ENCODE data around the gene ATP9B. TPM values are rescaled to one million over a fixed set of nuclear protein-coding genes. Genes with fewer than 3 reads are reported as not detected.

Gene ATP9B
- total RNA-seq, 2 donors from 2014 or later = 29.1 to 38.1 TPM

GRCh38 chr18:79106084-79106483 lies 36.9 kb downstream of the ATP9B start:
- Mint-ChIP-seq H3K27ac (no peak overlapping the region), H3K9me3 (no peaks in the 10 kb centered on the region)

GRCh38 chr18:79107886-79108285 lies 38.7 kb downstream of the ATP9B start:
- Histone ChIP-seq H3K27me3 (ENCODE audit: control insufficient read depth, insufficient read depth, low read length, poor library complexity, severe bottlenecking) (no peaks in the 10 kb centered on the region), H3K9ac (ENCODE audit: extremely low read depth, low read length, poor library complexity, severe bottlenecking) (no peak overlapping the region), H3K4me3 (ENCODE audit: low read length) (no peak overlapping the region), H3K4me1 (ENCODE audit: control insufficient read depth, insufficient read depth, low read length) (no peaks in the 10 kb centered on the region), H3K27ac (ENCODE audit: low read depth, low read length) (no peak overlapping the region), H3K9me3 (ENCODE audit: control insufficient read depth, low read length) (no peaks in the 10 kb centered on the region), H3K36me3 (ENCODE audit: control insufficient read depth, insufficient read depth, low read length) (no peaks in the 10 kb centered on the region)
- Mint-ChIP-seq H3K9me3 (no peaks in the 10 kb centered on the region), H3K27ac (no peak overlapping the region), H3K4me3 (no peak overlapping the region), H3K4me1 (peaks cover 3% of the 10 kb centered on the region), H3K27me3 (ENCODE audit: insufficient read depth) (no peaks in the 10 kb centered on the region), H3K36me3 (ENCODE audit: low read depth) (no peaks in the 10 kb centered on the region)
- WGBS, 2 experiments (ENCODE audit: insufficient coverage in 1 of 2, insufficient read length in 1 of 2) = 79 to 97% methylated on average over 3 to 4 of the region's 4 CpGs
- TF ChIP-seq, protein P1, sequence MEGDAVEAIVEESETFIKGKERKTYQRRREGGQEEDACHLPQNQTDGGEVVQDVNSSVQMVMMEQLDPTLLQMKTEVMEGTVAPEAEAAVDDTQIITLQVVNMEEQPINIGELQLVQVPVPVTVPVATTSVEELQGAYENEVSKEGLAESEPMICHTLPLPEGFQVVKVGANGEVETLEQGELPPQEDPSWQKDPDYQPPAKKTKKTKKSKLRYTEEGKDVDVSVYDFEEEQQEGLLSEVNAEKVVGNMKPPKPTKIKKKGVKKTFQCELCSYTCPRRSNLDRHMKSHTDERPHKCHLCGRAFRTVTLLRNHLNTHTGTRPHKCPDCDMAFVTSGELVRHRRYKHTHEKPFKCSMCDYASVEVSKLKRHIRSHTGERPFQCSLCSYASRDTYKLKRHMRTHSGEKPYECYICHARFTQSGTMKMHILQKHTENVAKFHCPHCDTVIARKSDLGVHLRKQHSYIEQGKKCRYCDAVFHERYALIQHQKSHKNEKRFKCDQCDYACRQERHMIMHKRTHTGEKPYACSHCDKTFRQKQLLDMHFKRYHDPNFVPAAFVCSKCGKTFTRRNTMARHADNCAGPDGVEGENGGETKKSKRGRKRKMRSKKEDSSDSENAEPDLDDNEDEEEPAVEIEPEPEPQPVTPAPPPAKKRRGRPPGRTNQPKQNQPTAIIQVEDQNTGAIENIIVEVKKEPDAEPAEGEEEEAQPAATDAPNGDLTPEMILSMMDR (conservative IDR thresholded peaks at IDR 0.05) = no peak
- no peak for DNase-seq

More at GRCh38 chr18:79106084-79106483, 36.9 kb downstream of the ATP9B start:
- Histone ChIP-seq H3K9me3 (ENCODE audit: control insufficient read depth, low read length) (no peaks in the 10 kb centered on the region), H3K4me1 (ENCODE audit: control insufficient read depth, insufficient read depth, low read length) (no peaks in the 10 kb centered on the region), H3K27me3 (ENCODE audit: control insufficient read depth, insufficient read depth, low read length, poor library complexity, severe bottlenecking) (no peaks in the 10 kb centered on the region), H3K36me3 (ENCODE audit: control insufficient read depth, insufficient read depth, low read length) (no peaks in the 10 kb centered on the region), H3K4me3 (ENCODE audit: low read length) (no peak overlapping the region), H3K9ac (ENCODE audit: extremely low read depth, low read length, poor library complexity, severe bottlenecking) (no peak overlapping the region), H3K27ac (ENCODE audit: low read depth, low read length) (no peak overlapping the region)
- peaks cover 6% of the 10 kb centered on the region for H3K36me3 Mint-ChIP-seq (ENCODE audit: low read depth)
- H3K4me3 Mint-ChIP-seq = no peak overlapping the region
- 92 to 94% methylated on average over 3 to 5 of the region's 5 CpGs for WGBS, 2 experiments (ENCODE audit: insufficient coverage in 1 of 2, insufficient read length in 1 of 2)
- no peak for DNase-seq
- peaks cover 3% of the 10 kb centered on the region for H3K4me1 Mint-ChIP-seq
- TF ChIP-seq, protein P1 (conservative IDR thresholded peaks at IDR 0.05) = no peak
- no peaks in the 10 kb centered on the region for H3K27me3 Mint-ChIP-seq (ENCODE audit: insufficient read depth)

GRCh38 chr18:79108549-79109215 lies 39.5 kb downstream of the ATP9B start:
- Histone ChIP-seq H3K27ac (ENCODE audit: low read depth, low read length) (no peak overlapping the region), H3K36me3 (ENCODE audit: control insufficient read depth, insufficient read depth, low read length) (peaks cover 4% of the 10 kb centered on the region), H3K27me3 (ENCODE audit: control insufficient read depth, insufficient read depth, low read length, poor library complexity, severe bottlenecking) (no peaks in the 10 kb centered on the region), H3K9me3 (ENCODE audit: control insufficient read depth, low read length) (no peaks in the 10 kb centered on the region), H3K4me3 (ENCODE audit: low read length) (no peak overlapping the region), H3K9ac (ENCODE audit: extremely low read depth, low read length, poor library complexity, severe bottlenecking) (no peak overlapping the region), H3K4me1 (ENCODE audit: control insufficient read depth, insufficient read depth, low read length) (no peaks in the 10 kb centered on the region)
- DNase-seq = no peak
- H3K4me1 Mint-ChIP-seq = peaks cover 3% of the 10 kb centered on the region
- TF ChIP-seq, protein P1 (conservative IDR thresholded peaks at IDR 0.05) = no peak
- no peak overlapping the region for H3K4me3 Mint-ChIP-seq
- 87 to 98% methylated on average over 4 to 7 of the region's 7 CpGs for WGBS, 2 experiments (ENCODE audit: insufficient coverage in 1 of 2, insufficient read length in 1 of 2)
- H3K36me3 Mint-ChIP-seq (ENCODE audit: low read depth) = peaks cover 4% of the 10 kb centered on the region
- no peaks in the 10 kb centered on the region for H3K9me3 Mint-ChIP-seq
- no peaks in the 10 kb centered on the region for H3K27me3 Mint-ChIP-seq (ENCODE audit: insufficient read depth)
- H3K27ac Mint-ChIP-seq = no peak overlapping the region

Data from endodermal cell (in vitro differentiated cells).